ENCODE data around the gene APOA4. TPM values are rescaled to one million over a fixed set of nuclear protein-coding genes. Genes with fewer than 3 reads are reported as not detected.

Gene APOA4
- total RNA-seq, 1 experiment from 2014 or later = not detected

GRCh38 chr11:116791002-116791812 lies 31.9 kb downstream of the APOA4 start:
- in situ Hi-C loops (cut with HindIII; ENCODE audit: low pct_unique_long_range_greater_than_20kb, low sequenced_read_pairs) = no loop called here
- ChIA-PET CTCF (interaction anchor here (0.5 to 4.2 kb wide), 13 partner anchors 30 to 436 kb away, joined by 3 to 76 read pairs (median 4); partner anchors contain the start of gene APOA1), POLR2A (interaction anchor here (0.6 kb wide), 1 partner anchor 40 kb away, joined by 5 read pairs; no protein-coding TSS in a partner anchor)
- TF ChIP-seq SIN3A (IDR thresholded peaks at IDR 0.05; ENCODE audit: borderline replicate concordance, insufficient read depth, low read depth, low read length) (no peak), POLR2AphosphoS5 (IDR thresholded peaks at IDR 0.05; ENCODE audit: low read depth, low read length) (no peak; the same call in 1 of the 2 replicates), CTCF (IDR thresholded peaks at IDR 0.05) (peak; percentile 97), TCF7L2 (IDR thresholded peaks at IDR 0.05; ENCODE audit: low read depth, low read length) (no peak), REST (IDR thresholded peaks at IDR 0.05; ENCODE audit: insufficient read depth in 1 of 2, low read depth in 2 of 2, low read length in 1 of 2) (no peak)
- peak; percentile 69 for ATAC-seq
- no peak for DNase-seq (ENCODE audit: low read depth, low spot score)
- Histone ChIP-seq H3K4me1 (ENCODE audit: control insufficient read depth, insufficient read depth, low read length) (peaks cover 15% of the 10 kb centered on the region), H3K27me3 (ENCODE audit: control insufficient read depth, insufficient read depth, low read length) (no peaks in the 10 kb centered on the region), H3K9me3 (ENCODE audit: control insufficient read depth, insufficient read depth, low read depth, low read length) (no peaks in the 10 kb centered on the region), H3K27ac (ENCODE audit: low read length) (no peak overlapping the region), H3K36me3 (ENCODE audit: control insufficient read depth, insufficient read depth, low read length) (peaks cover 12% of the 10 kb centered on the region), H3K4me3 (ENCODE audit: low read depth in 2 of 2, low read length in 2 of 2) (no peak overlapping the region)
- intact Hi-C loops (cut with micrococcal nuclease; ENCODE audit: unreplicated experiment) = loop anchor here (1.0 to 5.0 kb wide), 2 partner anchors 46 to 315 kb away; partner anchors contain the start of gene APOA1
- no TSS peak for BruUV-seq (replicated peaks)

- no peak overlapping the region for H3K4me3 ChIP-seq (ENCODE audit: low read depth in 2 of 2, low read length in 2 of 2)
- peaks cover 15% of the 10 kb centered on the region for H3K4me1 ChIP-seq (ENCODE audit: control insufficient read depth, insufficient read depth, low read length)
- CTCF ChIA-PET = interaction anchor here (0.5 to 4.2 kb wide), 14 partner anchors 9 to 437 kb away, joined by 3 to 76 read pairs (median 3); partner anchors contain the start of genes APOA1 and BUD13
- peaks cover 20% of the 10 kb centered on the region for H3K36me3 ChIP-seq (ENCODE audit: control insufficient read depth, insufficient read depth, low read length)
- H3K9me3 ChIP-seq (ENCODE audit: control insufficient read depth, insufficient read depth, low read depth, low read length) = no peaks in the 10 kb centered on the region
- no TSS peak for BruUV-seq (replicated peaks)
- TF ChIP-seq REST (IDR thresholded peaks at IDR 0.05; ENCODE audit: insufficient read depth in 1 of 2, low read depth in 2 of 2, low read length in 1 of 2) (no peak), TCF7L2 (IDR thresholded peaks at IDR 0.05; ENCODE audit: low read depth, low read length) (no peak), POLR2AphosphoS5 (IDR thresholded peaks at IDR 0.05; ENCODE audit: low read depth, low read length) (no peak), SIN3A (IDR thresholded peaks at IDR 0.05; ENCODE audit: borderline replicate concordance, insufficient read depth, low read depth, low read length) (no peak), CTCF (IDR thresholded peaks at IDR 0.05) (no peak)
- in situ Hi-C loops (cut with HindIII; ENCODE audit: low pct_unique_long_range_greater_than_20kb, low sequenced_read_pairs) (no loop called here), intact Hi-C loops (cut with micrococcal nuclease; ENCODE audit: unreplicated experiment) (loop anchor here (1.0 to 5.0 kb wide), 2 partner anchors 47 to 316 kb away; partner anchors contain the start of gene APOA1)
- ATAC-seq (no peak), DNase-seq (ENCODE audit: low read depth, low spot score) (no peak)
- H3K27me3 ChIP-seq (ENCODE audit: control insufficient read depth, insufficient read depth, low read length) = no peaks in the 10 kb centered on the region
- POLR2A ChIA-PET = interaction anchor here (0.5 to 1.1 kb wide), 2 partner anchors 45 to 354 kb away, joined by 4 to 7 read pairs; partner anchors contain the start of gene PAFAH1B2
- no peak overlapping the region for H3K27ac ChIP-seq (ENCODE audit: low read length)
Observed at GRCh38 chr11:116790167-116791001, 32.7 kb downstream of the APOA4 start.

Measured in Panc1 (cell line).